Measurements from ENCODE around the gene YIPF2. TPM values are rescaled to one million over a fixed set of nuclear protein-coding genes. Genes with fewer than 3 reads are reported as not detected.
A peak's percentile ranks its signal among the peaks of the same experiment; 100 is the strongest.
"Not testable (repeated sequence)": the region's sequence is repeated elsewhere in the genome, so short reads cannot be mapped to it uniquely, and the experiment has no call there.

Gene YIPF2
- total RNA-seq, 1 donor from 2014 or later, result 28.8 TPM

- Mint-ChIP-seq H3K27ac (no peak overlapping the region), H3K36me3 (ENCODE audit: low read depth) (no peaks in the 10 kb centered on the region), H3K9me3 (no peaks in the 10 kb centered on the region), H3K4me1 (ENCODE audit: low read depth) (peaks cover 9% of the 10 kb centered on the region), H3K4me3 (no peak overlapping the region), H3K27me3 (ENCODE audit: insufficient read depth) (no peaks in the 10 kb centered on the region)
- intact Hi-C loops (cut with micrococcal nuclease), result no loop called here
- DNase-seq (ENCODE audit: low spot score), result no peak
Measured at GRCh38 chr19:10892256-10892655, 36.2 kb downstream of the YIPF2 start.

GRCh38 chr19:10891405-10892086 lies 36.9 kb downstream of the YIPF2 start:
- DNase-seq (ENCODE audit: low spot score), result no peak
- no peaks in the 10 kb centered on the region for H3K27me3 Mint-ChIP-seq (ENCODE audit: insufficient read depth)
- peaks cover 2% of the 10 kb centered on the region for H3K4me1 Mint-ChIP-seq (ENCODE audit: low read depth)
- H3K36me3 Mint-ChIP-seq (ENCODE audit: low read depth), result no peaks in the 10 kb centered on the region
- H3K27ac Mint-ChIP-seq, result no peak overlapping the region
- intact Hi-C loops (cut with micrococcal nuclease), result no loop called here
- no peak overlapping the region for H3K4me3 Mint-ChIP-seq
- no peaks in the 10 kb centered on the region for H3K9me3 Mint-ChIP-seq

GRCh38 chr19:10889880-10890279 lies 38.6 kb downstream of the YIPF2 start:
- no peaks in the 10 kb centered on the region for H3K27me3 Mint-ChIP-seq (ENCODE audit: insufficient read depth)
- H3K4me1 Mint-ChIP-seq (ENCODE audit: low read depth), result no peaks in the 10 kb centered on the region
- no peak overlapping the region for H3K27ac Mint-ChIP-seq
- DNase-seq (ENCODE audit: low spot score), result no peak
- no peak overlapping the region for H3K4me3 Mint-ChIP-seq
- intact Hi-C loops (cut with micrococcal nuclease), result no loop called here
- no peaks in the 10 kb centered on the region for H3K9me3 Mint-ChIP-seq
- no peaks in the 10 kb centered on the region for H3K36me3 Mint-ChIP-seq (ENCODE audit: low read depth)

GRCh38 chr19:10888421-10888866 lies 40.0 kb downstream of the YIPF2 start:
- intact Hi-C loops (cut with micrococcal nuclease), result no loop called here
- Mint-ChIP-seq H3K36me3 (ENCODE audit: low read depth) (no peaks in the 10 kb centered on the region), H3K4me1 (ENCODE audit: low read depth) (no peaks in the 10 kb centered on the region), H3K9me3 (no peaks in the 10 kb centered on the region), H3K27me3 (ENCODE audit: insufficient read depth) (no peaks in the 10 kb centered on the region), H3K4me3 (no peak overlapping the region), H3K27ac (no peak overlapping the region)
- DNase-seq (ENCODE audit: low spot score), result no peak

- Mint-ChIP-seq H3K4me3 (no peak overlapping the region), H3K4me1 (ENCODE audit: low read depth) (no peaks in the 10 kb centered on the region), H3K9me3 (no peaks in the 10 kb centered on the region), H3K27ac (no peak overlapping the region), H3K27me3 (ENCODE audit: insufficient read depth) (no peaks in the 10 kb centered on the region), H3K36me3 (ENCODE audit: low read depth) (no peaks in the 10 kb centered on the region)
- no peak for DNase-seq (ENCODE audit: low spot score)
- intact Hi-C loops (cut with micrococcal nuclease), result no loop called here
Measured at GRCh38 chr19:10887616-10888367, 40.6 kb downstream of the YIPF2 start.

GRCh38 chr19:10885201-10886169 lies 43.0 kb downstream of the YIPF2 start:
- intact Hi-C loops (cut with micrococcal nuclease), result no loop called here
- no peak for DNase-seq (ENCODE audit: low spot score)
- H3K36me3 Mint-ChIP-seq (ENCODE audit: low read depth), result peaks cover 2% of the 10 kb centered on the region
- no peak overlapping the region for H3K4me3 Mint-ChIP-seq
- no peaks in the 10 kb centered on the region for H3K27me3 Mint-ChIP-seq (ENCODE audit: insufficient read depth)
- no peaks in the 10 kb centered on the region for H3K9me3 Mint-ChIP-seq
- no peaks in the 10 kb centered on the region for H3K4me1 Mint-ChIP-seq (ENCODE audit: low read depth)
- H3K27ac Mint-ChIP-seq, result no peak overlapping the region

- peaks cover 3% of the 10 kb centered on the region for H3K36me3 Mint-ChIP-seq (ENCODE audit: low read depth)
- H3K4me3 Mint-ChIP-seq, result no peak overlapping the region
- no peak overlapping the region for H3K27ac Mint-ChIP-seq
- H3K4me1 Mint-ChIP-seq (ENCODE audit: low read depth), result peaks cover 3% of the 10 kb centered on the region
- H3K27me3 Mint-ChIP-seq (ENCODE audit: insufficient read depth), result no peaks in the 10 kb centered on the region
- no peak for DNase-seq (ENCODE audit: low spot score)
- no peaks in the 10 kb centered on the region for H3K9me3 Mint-ChIP-seq
- intact Hi-C loops (cut with micrococcal nuclease), result no loop called here
Measured at GRCh38 chr19:10884274-10884673, 44.2 kb downstream of the YIPF2 start.

- intact Hi-C loops (cut with micrococcal nuclease), result no loop called here
- no peak overlapping the region for H3K27ac Mint-ChIP-seq
- no peak for DNase-seq (ENCODE audit: low spot score)
- H3K9me3 Mint-ChIP-seq, result no peaks in the 10 kb centered on the region
- no peak overlapping the region for H3K4me3 Mint-ChIP-seq
- H3K36me3 Mint-ChIP-seq (ENCODE audit: low read depth), result peaks cover 6% of the 10 kb centered on the region
- peaks cover 19% of the 10 kb centered on the region for H3K4me1 Mint-ChIP-seq (ENCODE audit: low read depth)
- no peaks in the 10 kb centered on the region for H3K27me3 Mint-ChIP-seq (ENCODE audit: insufficient read depth)
Measured at GRCh38 chr19:10882108-10882457, 46.4 kb downstream of the YIPF2 start.

GRCh38 chr19:10881403-10882107 lies 46.9 kb downstream of the YIPF2 start:
- H3K36me3 Mint-ChIP-seq (ENCODE audit: low read depth), result peaks cover 6% of the 10 kb centered on the region
- intact Hi-C loops (cut with micrococcal nuclease), result no loop called here
- no peak for DNase-seq (ENCODE audit: low spot score)
- no peak overlapping the region for H3K27ac Mint-ChIP-seq
- no peaks in the 10 kb centered on the region for H3K9me3 Mint-ChIP-seq
- H3K4me1 Mint-ChIP-seq (ENCODE audit: low read depth), result peaks cover 24% of the 10 kb centered on the region
- no peak overlapping the region for H3K4me3 Mint-ChIP-seq
- no peaks in the 10 kb centered on the region for H3K27me3 Mint-ChIP-seq (ENCODE audit: insufficient read depth)

- Mint-ChIP-seq H3K27me3 (ENCODE audit: insufficient read depth) (no peaks in the 10 kb centered on the region), H3K27ac (peak overlapping the region; percentile 97), H3K9me3 (no peaks in the 10 kb centered on the region), H3K4me3 (no peak overlapping the region), H3K36me3 (ENCODE audit: low read depth) (peaks cover 9% of the 10 kb centered on the region), H3K4me1 (ENCODE audit: low read depth) (peaks cover 41% of the 10 kb centered on the region)
- intact Hi-C loops (cut with micrococcal nuclease), result loop anchor here (2.0 kb wide), 1 partner anchor 51 kb away; the partner anchor contains the start of genes TIMM29 and YIPF2
- no peak for DNase-seq (ENCODE audit: low spot score)
Measured at GRCh38 chr19:10878253-10878652, 50.2 kb downstream of the YIPF2 start.

- Mint-ChIP-seq H3K27ac (peak overlapping the region; percentile 97), H3K4me1 (ENCODE audit: low read depth) (peaks cover 46% of the 10 kb centered on the region), H3K36me3 (ENCODE audit: low read depth) (peaks cover 12% of the 10 kb centered on the region)
- not testable (repeated sequence) for H3K4me3 Mint-ChIP-seq; H3K9me3 Mint-ChIP-seq; H3K27me3 Mint-ChIP-seq (ENCODE audit: insufficient read depth); DNase-seq (ENCODE audit: low spot score)
- intact Hi-C loops (cut with micrococcal nuclease), result loop anchor here (2.0 kb wide), 1 partner anchor 51 kb away; the partner anchor contains the start of genes TIMM29 and YIPF2
Measured at GRCh38 chr19:10877608-10878007, 50.8 kb downstream of the YIPF2 start.

GRCh38 chr19:10876459-10877240 lies 51.8 kb downstream of the YIPF2 start:
- Mint-ChIP-seq H3K9me3 (no peaks in the 10 kb centered on the region), H3K4me1 (ENCODE audit: low read depth) (peaks cover 49% of the 10 kb centered on the region), H3K36me3 (ENCODE audit: low read depth) (peaks cover 13% of the 10 kb centered on the region), H3K4me3 (no peak overlapping the region), H3K27ac (peak overlapping the region; percentile 21), H3K27me3 (ENCODE audit: insufficient read depth) (no peaks in the 10 kb centered on the region)
- no peak for DNase-seq (ENCODE audit: low spot score)
- intact Hi-C loops (cut with micrococcal nuclease), result no loop called here
